Omental fat pad (tissue), 4 donors: Measurements from ENCODE around the gene RASSF4. TPM values are rescaled to one million over a fixed set of nuclear protein-coding genes. Genes with fewer than 3 reads are reported as not detected.
A peak's percentile ranks its signal among the peaks of the same experiment; 100 is the strongest.

Experiments used
- ATAC-seq: fragments of 150-250 bp; one replicate; pipeline ENCODE4 v1.9.1; 2016; ENCODE audit warnings: mild to moderate bottlenecking, moderate library complexity; ENCODE audit not compliant: low FRiP score
- DNase-seq: peaks from one replicate; pipeline ENCODE4 v3.0.0-alpha.2; 2019; ENCODE audit warnings: low spot score
- CTCF ChIP-seq, 3 donors: fragments of 450-650 bp; IDR thresholded peaks; one replicate each; pipeline ENCODE4 v1.5.1; 2016 to 2017; ENCODE audit warnings: antibody characterized with exemption in 3 of 3, mild to moderate bottlenecking in 3 of 3, moderate library complexity in 2 of 3
- total RNA-seq, 4 donors: library from RNA; depleted of rRNA; stranded (reverse); fragments of >200 nt; gene quantifications; one replicate each; pipeline ENCODE4 v1.1.0, GENCODE V29; 2016

The RASSF4 gene
- 100 to 1,000 TPM in 3 of 4 donors, 10 to 100 TPM in 1; 75.1 to 229 (median 142) TPM for total RNA-seq

GRCh38 chr10:44959247-44960087, at the start of gene RASSF4:
Gene RASSF4, plus strand, starts transcription at chr10:44959802. Its CDS starts 10,401 bp downstream, at chr10:44970203.
- ATAC-seq (peak; percentile 98), DNase-seq (peak; percentile 66)
- TF ChIP-seq CTCF (IDR thresholded peaks at IDR 0.05), result no peak

- no peak for ATAC-seq
- no peak for TF ChIP-seq CTCF (IDR thresholded peaks at IDR 0.05)
- DNase-seq, result no peak
Measured at GRCh38 chr10:44909910-44910309, 49.7 kb upstream of the RASSF4 start.

- ATAC-seq (no peak), DNase-seq (no peak)
- no peak for TF ChIP-seq CTCF (IDR thresholded peaks at IDR 0.05)
Measured at GRCh38 chr10:44910602-44911001, 49.0 kb upstream of the RASSF4 start.

- DNase-seq, result no peak
- TF ChIP-seq CTCF (IDR thresholded peaks at IDR 0.05), result no peak
- no peak for ATAC-seq
Measured at GRCh38 chr10:44911081-44911540, 48.5 kb upstream of the RASSF4 start, which contains the start of gene TMEM72. Gene TMEM72, plus strand, starts transcription at chr10:44911337. Its CDS starts 176 bp downstream, at chr10:44911513.

GRCh38 chr10:44911951-44912350, 47.7 kb upstream of the RASSF4 start:
- TF ChIP-seq CTCF (IDR thresholded peaks at IDR 0.05), result no peak
- DNase-seq, result no peak
- ATAC-seq, result no peak

GRCh38 chr10:44913350-44914081, 46.1 kb upstream of the RASSF4 start:
- TF ChIP-seq CTCF (IDR thresholded peaks at IDR 0.05), result no peak
- ATAC-seq (no peak), DNase-seq (no peak)
